Neuronal stem cell (in vitro differentiated cells): ENCODE data around the gene CASKIN2.

ENCODE experiments used
- DNase-seq: peaks from one replicate; pipeline ENCODE4 v3.0.0-alpha.2; 2013; ENCODE audit warnings: low spot score
- H2AFZ ChIP-seq: one replicate; pipeline ENCODE4 v1.6.1; 2013; ENCODE audit warnings: mild to moderate bottlenecking, low read length, inconsistent platforms
- H2AK5ac ChIP-seq: 2 replicates; pipeline ENCODE4 v1.6.1; 2013; ENCODE audit warnings: low read depth, mild to moderate bottlenecking, inconsistent platforms, low read length, moderate library complexity, mixed read lengths
- H2BK120ac ChIP-seq: 2 replicates; pipeline ENCODE4 v1.6.1; 2013; ENCODE audit warnings: low read depth, mild to moderate bottlenecking, inconsistent platforms, low read length, moderate library complexity, mixed read lengths
- H2BK12ac ChIP-seq: one replicate; pipeline ENCODE4 v1.6.1; 2013; ENCODE audit warnings: low read length, inconsistent platforms
- H2BK15ac ChIP-seq: 2 replicates; pipeline ENCODE4 v1.6.1; 2013; ENCODE audit warnings: mild to moderate bottlenecking, low read length, inconsistent platforms, mixed read lengths
- H2BK5ac ChIP-seq: one replicate; pipeline ENCODE4 v1.6.1; 2013; ENCODE audit warnings: inconsistent platforms, mild to moderate bottlenecking, low read length, moderate library complexity
- H3K14ac ChIP-seq: one replicate; pipeline ENCODE4 v1.6.1; 2013; ENCODE audit warnings: low read length, inconsistent platforms
- H3K18ac ChIP-seq: 2 replicates; pipeline ENCODE4 v1.6.1; 2013; ENCODE audit warnings: low read length, inconsistent platforms
- H3K23ac ChIP-seq: 2 replicates; pipeline ENCODE4 v1.6.1; 2013; ENCODE audit warnings: low read depth, mild to moderate bottlenecking, mixed read lengths, low read length, inconsistent platforms; ENCODE audit not compliant: poor library complexity
- H3K27ac ChIP-seq: replicated peaks from 3 replicates; pipeline ENCODE4 v1.5.1; 2013; ENCODE audit warnings: low read length, inconsistent platforms
- H3K27me3 ChIP-seq, 3 experiments: 2 replicates each; pipeline ENCODE4 v1.6.1; 2013; ENCODE audit warnings: low read length in 3 of 3, mild to moderate bottlenecking in 2 of 3, inconsistent platforms in 1 of 3, low read depth in 1 of 3, mixed read lengths in 1 of 3, moderate library complexity in 1 of 3; ENCODE audit not compliant: control insufficient read depth in 3 of 3, insufficient read depth in 3 of 3
- H3K36me3 ChIP-seq, 2 donors: replicated peaks in 1 of 2; 2 replicates each; pipeline ENCODE4 v1.6.1; 2013; ENCODE audit warnings: low read length in 2 of 2; ENCODE audit not compliant: control insufficient read depth in 2 of 2, insufficient read depth in 2 of 2
- H3K4ac ChIP-seq: 2 replicates; pipeline ENCODE4 v1.6.1; 2013; ENCODE audit warnings: inconsistent platforms, mild to moderate bottlenecking, low read length, moderate library complexity
- H3K4me1 ChIP-seq, 2 donors: 1 replicate in 1 of 2; 2 replicates in 1 of 2; pipeline ENCODE4 v1.6.1; 2013; ENCODE audit warnings: low read length in 2 of 2, low read depth in 1 of 2; ENCODE audit not compliant: control insufficient read depth in 2 of 2, insufficient read depth in 1 of 2
- H3K4me2 ChIP-seq: one replicate; pipeline ENCODE4 v1.6.1; 2013; ENCODE audit warnings: mild to moderate bottlenecking, low read length, inconsistent platforms; ENCODE audit not compliant: insufficient read depth, poor library complexity, severe bottlenecking
- H3K4me3 ChIP-seq, 2 donors: 2 replicates each; pipeline ENCODE4 v1.5.1; 2013; ENCODE audit warnings: low read length in 2 of 2, mild to moderate bottlenecking in 2 of 2, inconsistent platforms in 1 of 2, moderate library complexity in 1 of 2
- H3K79me1 ChIP-seq: one replicate; pipeline ENCODE4 v1.6.1; 2013; ENCODE audit warnings: low read depth, mild to moderate bottlenecking, inconsistent platforms, low read length, moderate library complexity
- H3K9ac ChIP-seq: one replicate; pipeline ENCODE4 v1.6.1; 2013; ENCODE audit warnings: mild to moderate bottlenecking, low read depth, low read length, inconsistent platforms; ENCODE audit not compliant: poor library complexity
- H3K9me3 ChIP-seq, 2 donors: replicated peaks in 1 of 2; 2 replicates each; pipeline versions ENCODE3 to v1.6.1; 2013; ENCODE audit warnings: low read length in 2 of 2, mild to moderate bottlenecking in 2 of 2, inconsistent platforms in 1 of 2, low read depth in 1 of 2, mixed read lengths in 1 of 2, moderate library complexity in 1 of 2; ENCODE audit not compliant: control insufficient read depth in 2 of 2, insufficient read depth in 1 of 2
- H4K8ac ChIP-seq: one replicate; pipeline ENCODE4 v1.6.1; 2013; ENCODE audit warnings: low read depth, mild to moderate bottlenecking, inconsistent platforms, low read length, moderate library complexity
- H4K91ac ChIP-seq: one replicate; pipeline ENCODE4 v1.6.1; 2013; ENCODE audit warnings: low read length, low read depth, mild to moderate bottlenecking, inconsistent platforms; ENCODE audit not compliant: poor library complexity
- WGBS, 2 donors: extraction: QIAGEN DNeasy Blood & Tissue Kit; methylation state at CpG; one replicate each; pipeline ENCODE4 v1.1.7; 2013; ENCODE audit warnings: missing lambda C conversion rate in 2 of 2, mixed read lengths in 1 of 2; ENCODE audit not compliant: insufficient read length in 2 of 2, insufficient replicate concordance in 1 of 2; ENCODE audit errors: extremely low coverage in 2 of 2; 5-methylcytosine and 5-hydroxymethylcytosine counted together

The CASKIN2 gene

GRCh38 chr17:75553295-75554110, 38.2 kb upstream of the CASKIN2 start:
- no peak for DNase-seq
- H2BK12ac ChIP-seq, result no peak overlapping the region
- no peak overlapping the region for H4K8ac ChIP-seq
- peak overlapping the region; percentile 82 for H3K18ac ChIP-seq
- H3K9me3 ChIP-seq, result no peaks in the 10 kb centered on the region
- H3K27me3 ChIP-seq, result peaks cover 0 to 9% (median 0%) of the 10 kb centered on the region in 3 experiments
- peaks cover 4% of the 10 kb centered on the region for H3K79me1 ChIP-seq
- no peak overlapping the region for H3K4me2 ChIP-seq
- no peak overlapping the region for H3K23ac ChIP-seq
- no peak overlapping the region for H3K4ac ChIP-seq
- H3K4me3 ChIP-seq, result no peak overlapping the region
- H2BK5ac ChIP-seq, result peak overlapping the region; percentile 56
- H3K14ac ChIP-seq, result no peak overlapping the region
- no peak overlapping the region for H2BK120ac ChIP-seq
- no peaks in the 10 kb centered on the region for H3K36me3 ChIP-seq
- peak overlapping the region; percentile 83 for H2AFZ ChIP-seq
- H3K27ac ChIP-seq, result peak overlapping the region; percentile 70
- no peak overlapping the region for H2BK15ac ChIP-seq
- WGBS, 2 donors, result no CpG with 5 or more reads among the region's 8 CpGs
- peaks cover 10 to 30% of the 10 kb centered on the region in 2 donors for H3K4me1 ChIP-seq
- H2AK5ac ChIP-seq, result no peak overlapping the region
- H4K91ac ChIP-seq, result no peak overlapping the region
- H3K9ac ChIP-seq, result no peak overlapping the region

DNA sequence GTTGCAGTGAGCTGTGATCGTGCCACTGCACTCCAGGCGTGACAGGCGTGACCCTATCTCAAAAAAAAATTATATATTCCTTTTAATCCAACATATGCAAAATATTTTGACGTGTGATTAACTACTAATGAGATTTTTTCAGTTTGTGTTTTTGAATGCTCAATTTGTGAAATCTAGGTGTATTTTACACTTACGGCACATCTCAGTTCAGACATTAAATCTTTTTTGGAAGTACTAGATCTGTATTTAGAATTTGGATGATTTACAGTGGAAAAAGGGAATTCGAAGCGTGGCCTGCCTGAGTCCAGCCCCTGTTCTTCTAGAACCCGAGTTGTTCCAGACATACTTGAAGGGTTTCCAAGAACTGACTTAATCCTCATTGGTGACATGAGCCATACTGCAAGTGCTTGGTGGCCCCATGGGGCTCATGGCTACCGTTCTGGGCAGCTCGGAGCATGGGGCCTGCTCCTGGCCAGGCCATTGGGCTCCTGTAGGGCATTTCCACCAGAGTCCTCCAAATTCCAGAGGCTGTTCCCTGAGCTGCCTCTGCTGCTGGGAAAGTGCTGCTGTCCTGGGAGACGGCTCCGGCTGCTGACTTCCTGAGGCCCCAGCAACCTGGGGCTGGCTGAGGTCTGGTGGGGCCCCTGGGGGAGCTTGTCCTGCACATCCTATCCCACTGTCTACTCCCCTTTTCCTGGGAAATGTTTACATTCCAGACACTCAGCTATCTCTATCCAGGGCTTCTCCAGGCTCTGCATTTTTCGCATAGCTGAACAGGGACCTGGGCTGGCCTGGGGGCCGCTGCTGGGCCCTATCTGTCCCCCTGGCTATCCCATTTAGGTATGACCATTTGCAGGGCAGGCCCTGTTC, 37.3 kb upstream of the CASKIN2 start:
- peak overlapping the region; percentile 34 for H2AK5ac ChIP-seq
- H3K27ac ChIP-seq, result peak overlapping the region; percentile 70
- H3K79me1 ChIP-seq, result no peaks in the 10 kb centered on the region
- no peak overlapping the region for H4K91ac ChIP-seq
- H3K18ac ChIP-seq, result peak overlapping the region; percentile 82
- no peak overlapping the region for H3K9ac ChIP-seq
- H2BK12ac ChIP-seq, result no peak overlapping the region
- DNase-seq, result no peak
- H3K4me1 ChIP-seq, result peaks cover 10 to 30% of the 10 kb centered on the region in 2 donors
- peak overlapping the region; percentile 19 for H2BK120ac ChIP-seq
- peak overlapping the region; percentile 56 for H2BK5ac ChIP-seq
- WGBS, 2 donors, result no CpG with 5 or more reads among the region's 14 CpGs
- no peak overlapping the region for H2BK15ac ChIP-seq
- no peak overlapping the region for H3K4ac ChIP-seq
- no peak overlapping the region for H3K4me2 ChIP-seq
- H4K8ac ChIP-seq, result no peak overlapping the region
- H3K4me3 ChIP-seq, result no peak overlapping the region
- peaks cover 0 to 13% (median 0%) of the 10 kb centered on the region in 3 experiments for H3K27me3 ChIP-seq
- no peaks in the 10 kb centered on the region for H3K9me3 ChIP-seq
- H2AFZ ChIP-seq, result peak overlapping the region; percentile 83
- no peak overlapping the region for H3K23ac ChIP-seq
- no peak overlapping the region for H3K14ac ChIP-seq
- H3K36me3 ChIP-seq, result no peaks in the 10 kb centered on the region

- no peak overlapping the region for H2BK12ac ChIP-seq
- H4K8ac ChIP-seq, result no peak overlapping the region
- H2AFZ ChIP-seq, result no peak overlapping the region
- H3K23ac ChIP-seq, result no peak overlapping the region
- H3K14ac ChIP-seq, result no peak overlapping the region
- peaks cover 9 to 24% of the 10 kb centered on the region in 2 donors for H3K4me1 ChIP-seq
- H3K9ac ChIP-seq, result no peak overlapping the region
- H3K4me2 ChIP-seq, result no peak overlapping the region
- no peaks in the 10 kb centered on the region for H3K36me3 ChIP-seq
- H2AK5ac ChIP-seq, result peak overlapping the region; percentile 3
- no peak overlapping the region for H2BK120ac ChIP-seq
- no peak overlapping the region for H3K4ac ChIP-seq
- peak overlapping the region; percentile 14 for H2BK15ac ChIP-seq
- no peaks in the 10 kb centered on the region for H3K79me1 ChIP-seq
- WGBS, 2 donors, result no CpG with 5 or more reads among the region's 7 CpGs
- H3K4me3 ChIP-seq, result no peak overlapping the region
- H3K27ac ChIP-seq, result no peak overlapping the region
- no peak overlapping the region for H2BK5ac ChIP-seq
- no peak for DNase-seq
- H3K27me3 ChIP-seq, result peaks cover 0 to 19% (median 0%) of the 10 kb centered on the region in 3 experiments
- no peak overlapping the region for H4K91ac ChIP-seq
- no peak overlapping the region for H3K18ac ChIP-seq
- no peaks in the 10 kb centered on the region for H3K9me3 ChIP-seq
Measured at GRCh38 chr17:75551266-75551665, 35.9 kb upstream of the CASKIN2 start.

- Histone ChIP-seq H3K18ac (peak overlapping the region; percentile 95), H2AK5ac (peak overlapping the region; percentile 82), H3K14ac (no peak overlapping the region), H2AFZ (peak overlapping the region; percentile 74), H4K8ac (no peak overlapping the region), H3K9me3 (no peaks in the 10 kb centered on the region), H3K27ac (no peak overlapping the region), H3K27me3 (peaks cover 0 to 31% (median 0%) of the 10 kb centered on the region in 3 experiments), H3K4me2 (peak overlapping the region; percentile 52), H2BK120ac (no peak overlapping the region), H4K91ac (no peak overlapping the region), H3K4ac (no peak overlapping the region), H3K4me3 (no peak overlapping the region), H2BK5ac (peak overlapping the region; percentile 91), H2BK15ac (peak overlapping the region; percentile 99), H3K4me1 (peaks cover 9 to 24% of the 10 kb centered on the region in 2 donors), H3K36me3 (no peaks in the 10 kb centered on the region), H3K79me1 (no peaks in the 10 kb centered on the region), H3K9ac (no peak overlapping the region), H3K23ac (no peak overlapping the region), H2BK12ac (no peak overlapping the region)
- no CpG with 5 or more reads among the region's 4 CpGs for WGBS, 2 donors
- no peak for DNase-seq
Measured at GRCh38 chr17:75550139-75550465, 34.8 kb upstream of the CASKIN2 start.
